Gastrocnemius medialis (tissue), 4 donors: Measurements from ENCODE around the gene CAMTA1. TPM values are rescaled to one million over a fixed set of nuclear protein-coding genes. Genes with fewer than 3 reads are reported as not detected.

Experiments
- ATAC-seq, 2 donors: fragments of 150-250 bp; one replicate each; pipeline ENCODE4 v1.9.1; 2016
- DNase-seq, 2 donors: peaks; one replicate each; pipeline ENCODE4 v3.0.0-alpha.2; 2019
- H3K27ac ChIP-seq, 4 donors: fragments of 200-600 bp; sonication (generic); 1 replicate in 1 of 4; 2 replicates in 3 of 4; pipeline ENCODE4 v1.5.1; 2016 to 2018; ENCODE audit warnings: mild to moderate bottlenecking in 2 of 4, moderate library complexity in 1 of 4
- H3K27me3 ChIP-seq, 3 donors: fragments of 200-600 bp; sonication (generic) in 2 of 3; 1 replicate in 1 of 3; 2 replicates in 2 of 3; pipeline versions ENCODE4 v1.5.1 to v1.6.0; 2016 to 2019; ENCODE audit warnings: mild to moderate bottlenecking in 1 of 3, moderate library complexity in 1 of 3
- H3K36me3 ChIP-seq, 2 donors: fragments of 200-600 bp; sonication (generic) in 1 of 2; one replicate each; pipeline ENCODE4 v1.5.1; 2017 to 2018
- H3K4me1 ChIP-seq, 2 donors: fragments of 200-600 bp; sonication (generic) in 1 of 2; one replicate each; pipeline ENCODE4 v1.5.1; 2016 to 2017; ENCODE audit warnings: mild to moderate bottlenecking in 2 of 2
- H3K4me3 ChIP-seq, 4 donors: fragments of 200-600 bp; sonication (generic) in 3 of 4; 1 replicate in 1 of 4; 2 replicates in 3 of 4; pipeline ENCODE4 v1.5.1; 2016 to 2019; ENCODE audit warnings: mild to moderate bottlenecking in 2 of 4
- H3K9me3 ChIP-seq, 3 donors: fragments of 200-600 bp; sonication (generic) in 2 of 3; 1 replicate in 1 of 3; 2 replicates in 2 of 3; pipeline ENCODE4 v1.5.1; 2016 to 2019
- POLR2A ChIP-seq, 2 donors: fragments of 450-650 bp; IDR thresholded peaks; one replicate each; pipeline ENCODE4 v1.6.1; 2017; ENCODE audit warnings: antibody characterized with exemption in 2 of 2, mild to moderate bottlenecking in 2 of 2, moderate library complexity in 2 of 2
- in situ Hi-C, 4 donors: fragments of 200-750 bp; cut with MboI; loops; one replicate each; pipeline versions ENCODE4 v1.15.0 to v1.8.0; 2017; ENCODE audit warnings: low sequenced_read_pairs in 4 of 4
- intact Hi-C: fragments of 100-400 bp; cut with DNase I; formaldehyde crosslinking; loops from one replicate; pipeline ENCODE4 v1.15.1; 2023; ENCODE audit warnings: low total_unique reads
- total RNA-seq, 4 donors: library from RNA; depleted of rRNA; stranded (reverse); fragments of >200 nt; gene quantifications; one replicate each; pipeline versions ENCODE4 v1.1.0 to v1.2.3, GENCODE V29; 2016
- TF ChIP-seq, protein P1 (sequence below), 5 experiments: fragments of 450-650 bp in 3 of 5; fragments of 200-600 bp in 2 of 5; sonication (generic) in 2 of 5; IDR thresholded peaks in 4 of 5; conservative IDR thresholded peaks in 1 of 5; 1 replicate in 4 of 5; 2 replicates in 1 of 5; pipeline ENCODE4 v1.5.1; 2016 to 2019; ENCODE audit warnings: antibody characterized with exemption in 5 of 5, mild to moderate bottlenecking in 3 of 5, moderate library complexity in 3 of 5

Gene CAMTA1
- total RNA-seq, 4 donors from 2014 or later, result 60.5 to 113 (median 70.4) TPM

- intact Hi-C loops, result no loop called here
- DNase-seq (no peak), ATAC-seq (no peak)
- Histone ChIP-seq H3K9me3 (peaks cover 0 to 2% (median 0%) of the 10 kb centered on the region in 3 donors), H3K27me3 (peaks cover 0 to 6% (median 0%) of the 10 kb centered on the region in 3 donors), H3K27ac (no peak overlapping the region), H3K4me3 (no peak overlapping the region), H3K36me3 (no peaks in the 10 kb centered on the region), H3K4me1 (peaks cover 0 to 7% of the 10 kb centered on the region in 2 donors)
- in situ Hi-C loops, result no loop called here
- TF ChIP-seq, protein P1, sequence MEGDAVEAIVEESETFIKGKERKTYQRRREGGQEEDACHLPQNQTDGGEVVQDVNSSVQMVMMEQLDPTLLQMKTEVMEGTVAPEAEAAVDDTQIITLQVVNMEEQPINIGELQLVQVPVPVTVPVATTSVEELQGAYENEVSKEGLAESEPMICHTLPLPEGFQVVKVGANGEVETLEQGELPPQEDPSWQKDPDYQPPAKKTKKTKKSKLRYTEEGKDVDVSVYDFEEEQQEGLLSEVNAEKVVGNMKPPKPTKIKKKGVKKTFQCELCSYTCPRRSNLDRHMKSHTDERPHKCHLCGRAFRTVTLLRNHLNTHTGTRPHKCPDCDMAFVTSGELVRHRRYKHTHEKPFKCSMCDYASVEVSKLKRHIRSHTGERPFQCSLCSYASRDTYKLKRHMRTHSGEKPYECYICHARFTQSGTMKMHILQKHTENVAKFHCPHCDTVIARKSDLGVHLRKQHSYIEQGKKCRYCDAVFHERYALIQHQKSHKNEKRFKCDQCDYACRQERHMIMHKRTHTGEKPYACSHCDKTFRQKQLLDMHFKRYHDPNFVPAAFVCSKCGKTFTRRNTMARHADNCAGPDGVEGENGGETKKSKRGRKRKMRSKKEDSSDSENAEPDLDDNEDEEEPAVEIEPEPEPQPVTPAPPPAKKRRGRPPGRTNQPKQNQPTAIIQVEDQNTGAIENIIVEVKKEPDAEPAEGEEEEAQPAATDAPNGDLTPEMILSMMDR (IDR thresholded peaks at IDR 0.05 in 4 of 5, conservative IDR thresholded peaks at IDR 0.05 in 1 of 5), result no peak
- no peak for TF ChIP-seq POLR2A (IDR thresholded peaks at IDR 0.05)
Observed at GRCh38 chr1:7264101-7264500, 478.8 kb downstream of the CAMTA1 start.

DNA sequence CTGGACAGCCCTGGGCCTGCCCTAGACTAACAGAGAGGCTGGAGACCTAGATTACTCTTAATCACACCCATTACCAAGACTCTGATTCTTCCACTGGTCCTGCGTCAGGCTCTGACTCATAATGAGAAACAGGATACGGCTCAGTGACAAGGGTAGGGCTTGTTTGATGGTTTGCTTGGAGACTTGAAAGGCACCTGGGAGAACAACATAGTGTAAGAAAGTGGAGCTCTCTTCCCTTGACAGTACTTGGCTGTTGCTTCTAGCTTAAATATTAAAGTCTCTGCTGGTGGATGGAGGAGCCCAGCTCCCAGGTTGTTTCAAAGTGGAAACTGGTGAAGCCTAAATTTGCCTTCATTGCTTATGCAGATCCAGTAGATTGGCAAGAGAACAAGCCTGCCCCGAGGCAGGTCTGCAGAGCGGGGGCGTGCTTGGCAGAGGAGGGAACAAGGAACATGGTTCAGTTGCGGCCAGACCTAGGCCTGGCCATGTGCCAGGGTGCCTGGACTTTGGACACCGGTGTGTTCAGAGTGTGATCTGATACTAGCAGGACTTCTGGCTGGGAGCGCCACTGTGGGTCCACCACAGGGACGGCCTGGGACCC, 480.6 kb downstream of the CAMTA1 start:
- in situ Hi-C loops, result no loop called here
- intact Hi-C loops, result no loop called here
- no peak for DNase-seq
- no peak overlapping the region for H3K27ac ChIP-seq
- H3K27me3 ChIP-seq, result peaks cover 0 to 7% (median 0%) of the 10 kb centered on the region in 3 donors
- peaks cover 0 to 2% (median 0%) of the 10 kb centered on the region in 3 donors for H3K9me3 ChIP-seq
- H3K36me3 ChIP-seq, result no peaks in the 10 kb centered on the region
- H3K4me3 ChIP-seq, result no peak overlapping the region
- TF ChIP-seq POLR2A (IDR thresholded peaks at IDR 0.05), result no peak
- TF ChIP-seq, protein P1 (IDR thresholded peaks at IDR 0.05 in 4 of 5, conservative IDR thresholded peaks at IDR 0.05 in 1 of 5), result no peak
- peak in 1 of 2 donors; percentile 79 for ATAC-seq
- H3K4me1 ChIP-seq, result peaks cover 0 to 7% of the 10 kb centered on the region in 2 donors

DNA sequence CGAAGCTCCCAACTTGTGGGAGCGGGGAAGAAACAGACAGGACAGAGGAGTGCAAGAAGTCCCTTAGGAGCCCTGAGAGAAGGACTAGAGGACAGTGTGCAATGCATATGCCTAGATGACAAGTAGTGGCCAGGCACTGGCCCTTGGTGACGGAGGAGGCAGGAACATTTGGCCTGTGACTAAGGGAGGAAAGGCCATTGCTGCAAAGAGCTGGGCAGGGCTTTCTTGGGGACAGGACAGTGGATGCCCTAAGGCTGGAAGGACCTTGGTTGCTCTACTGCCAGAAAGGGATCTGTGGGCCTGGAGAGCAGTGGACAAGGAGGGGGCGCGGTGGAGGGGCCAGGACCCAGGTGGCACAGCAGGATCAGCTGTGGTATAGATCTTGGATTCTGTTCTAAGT, 481.3 kb downstream of the CAMTA1 start:
- in situ Hi-C loops (no loop called here), intact Hi-C loops (no loop called here)
- DNase-seq (no peak), ATAC-seq (no peak)
- Histone ChIP-seq H3K27ac (no peak overlapping the region), H3K4me3 (no peak overlapping the region), H3K36me3 (no peaks in the 10 kb centered on the region), H3K27me3 (peaks cover 0 to 7% (median 0%) of the 10 kb centered on the region in 3 donors), H3K4me1 (peaks cover 0 to 7% of the 10 kb centered on the region in 2 donors), H3K9me3 (peaks cover 0 to 2% (median 0%) of the 10 kb centered on the region in 3 donors)
- TF ChIP-seq POLR2A (IDR thresholded peaks at IDR 0.05), result no peak
- TF ChIP-seq, protein P1 (IDR thresholded peaks at IDR 0.05 in 4 of 5, conservative IDR thresholded peaks at IDR 0.05 in 1 of 5), result no peak

GRCh38 chr1:7267493-7267892, 482.2 kb downstream of the CAMTA1 start:
- intact Hi-C loops (no loop called here), in situ Hi-C loops (no loop called here)
- no peak overlapping the region for H3K4me3 ChIP-seq
- TF ChIP-seq, protein P1 (IDR thresholded peaks at IDR 0.05 in 4 of 5, conservative IDR thresholded peaks at IDR 0.05 in 1 of 5), result no peak
- no peak for TF ChIP-seq POLR2A (IDR thresholded peaks at IDR 0.05)
- H3K27ac ChIP-seq, result no peak overlapping the region
- H3K4me1 ChIP-seq, result peaks cover 0 to 7% of the 10 kb centered on the region in 2 donors
- peaks cover 0 to 7% (median 0%) of the 10 kb centered on the region in 3 donors for H3K27me3 ChIP-seq
- H3K9me3 ChIP-seq, result peaks cover 0 to 2% (median 0%) of the 10 kb centered on the region in 3 donors
- no peaks in the 10 kb centered on the region for H3K36me3 ChIP-seq
- DNase-seq, result no peak
- no peak for ATAC-seq
